HG03520 (cell line): ENCODE data around the gene UVRAG.

Experiments
- ATAC-seq: cut with Tn5 transposase; IDR thresholded peaks from one replicate; pipeline ENCODE4 v1.9.1; 2021; ENCODE audit warnings: mild to moderate bottlenecking, moderate library complexity; ENCODE audit not compliant: unreplicated experiment

UVRAG gene

GRCh38 chr11:76086743-76087635, 272.0 kb downstream of the UVRAG start:
- ATAC-seq = no peak

- no peak for ATAC-seq
Observed at GRCh38 chr11:76087749-76088148, 272.7 kb downstream of the UVRAG start.

GRCh38 chr11:76088511-76088910, 273.5 kb downstream of the UVRAG start:
- no peak for ATAC-seq

- ATAC-seq = no peak
Observed at GRCh38 chr11:76090174-76090573, 275.2 kb downstream of the UVRAG start.

GRCh38 chr11:76090821-76091220, 275.8 kb downstream of the UVRAG start:
- no peak for ATAC-seq

GRCh38 chr11:76094740-76095139, 279.7 kb downstream of the UVRAG start:
- no peak for ATAC-seq

- ATAC-seq = no peak
Observed at GRCh38 chr11:76095891-76096290, 280.9 kb downstream of the UVRAG start.

DNA sequence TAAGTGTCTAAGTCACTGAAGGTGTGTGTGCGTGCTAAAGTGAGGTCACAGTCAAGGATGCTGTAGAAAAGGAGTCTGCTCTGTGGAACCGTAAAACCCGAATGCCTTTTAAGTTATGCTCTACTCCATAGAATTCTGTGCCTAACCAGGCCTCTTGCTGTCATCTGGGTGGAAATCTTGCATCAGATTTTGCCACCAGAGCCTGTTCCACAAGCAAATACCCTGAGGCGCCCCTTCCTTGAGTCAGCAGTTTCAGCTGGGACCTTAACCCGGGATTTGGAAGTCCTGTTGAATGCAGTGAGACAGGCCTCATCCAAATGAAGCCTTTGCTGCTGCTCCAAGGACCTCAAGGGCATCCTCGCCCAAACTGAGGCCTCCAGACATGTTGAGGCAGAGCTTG, 281.5 kb downstream of the UVRAG start:
- no peak for ATAC-seq

DNA sequence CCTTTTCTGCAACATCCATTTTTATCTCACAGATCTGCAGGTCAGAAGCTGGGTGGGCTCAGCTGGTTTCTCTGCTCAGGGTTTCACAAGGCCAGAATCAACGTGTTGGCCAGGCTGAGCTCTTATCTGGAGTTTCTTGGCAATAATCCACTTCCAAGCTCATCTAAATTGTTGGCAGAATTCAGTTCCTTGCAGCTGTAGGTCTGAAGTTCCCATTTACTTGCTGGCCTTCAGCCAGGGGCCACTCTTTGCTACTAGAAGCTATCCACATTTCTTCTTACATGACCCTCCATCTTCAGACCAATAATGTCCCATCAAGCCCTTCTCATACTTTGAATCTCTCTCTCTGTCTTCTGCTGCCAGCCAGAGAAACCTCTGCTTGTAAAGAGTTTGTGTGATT, 287.8 kb downstream of the UVRAG start:
- no peak for ATAC-seq

DNA sequence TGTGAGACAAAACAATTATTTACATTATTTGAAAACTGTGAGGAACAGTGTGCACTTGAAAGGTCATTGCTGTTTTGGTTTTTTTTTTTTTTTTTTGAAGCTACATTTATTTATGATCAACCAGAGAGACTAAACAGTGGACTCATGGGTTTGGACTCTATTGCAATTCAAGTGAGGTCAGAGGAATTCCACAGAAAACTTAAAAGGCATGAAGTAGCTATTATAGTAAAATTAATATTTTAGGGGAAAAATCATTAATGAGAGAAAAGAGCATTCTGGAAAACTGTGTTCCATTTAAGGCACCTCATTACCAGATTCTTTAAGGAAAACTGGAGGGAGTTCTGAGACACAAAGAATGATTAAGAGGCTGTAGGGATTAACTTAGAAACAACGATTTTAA, 288.4 kb downstream of the UVRAG start:
- ATAC-seq = no peak

- ATAC-seq = no peak
Observed at GRCh38 chr11:76104285-76104684, 289.3 kb downstream of the UVRAG start.

DNA sequence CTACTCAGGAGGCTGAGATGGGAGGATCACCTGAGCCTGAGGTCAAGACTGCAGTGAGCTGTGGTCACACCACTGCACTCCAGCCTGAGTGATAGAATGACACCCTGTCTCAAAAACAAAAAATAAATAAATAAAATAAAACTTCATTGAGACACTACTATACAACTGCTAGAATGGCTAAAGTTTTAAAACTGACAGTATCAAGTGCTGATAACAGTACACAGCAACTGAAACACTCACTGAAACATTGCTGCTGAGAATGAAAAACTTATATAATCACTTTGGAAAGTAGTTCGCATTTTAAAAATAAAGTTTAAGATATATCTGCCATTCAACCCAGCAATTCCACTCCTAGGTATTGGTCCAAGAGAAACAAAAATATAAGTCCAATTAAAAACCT, 290.6 kb downstream of the UVRAG start:
- no peak for ATAC-seq

DNA sequence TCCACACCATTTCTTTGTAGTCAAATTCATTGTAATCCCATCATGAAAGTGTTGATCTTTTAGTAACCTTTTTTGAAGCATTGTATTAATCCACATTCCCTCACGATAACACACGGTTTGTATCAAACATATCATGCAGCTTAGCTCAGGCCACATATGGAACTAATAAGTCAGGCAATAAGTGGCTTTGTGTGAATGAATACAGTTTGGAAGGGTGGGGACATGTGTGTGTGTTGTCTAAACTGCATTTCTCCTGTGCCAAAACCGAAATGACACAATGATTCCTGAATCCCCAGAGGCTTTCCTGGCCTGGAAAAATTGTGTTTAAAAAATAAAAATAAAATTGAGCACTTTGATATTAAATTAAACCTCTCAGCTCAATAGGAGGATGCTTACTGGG, 293.0 kb downstream of the UVRAG start:
- no peak for ATAC-seq

GRCh38 chr11:76114238-76114637, 299.2 kb downstream of the UVRAG start:
- ATAC-seq = no peak

- no peak for ATAC-seq
Observed at GRCh38 chr11:76115555-76115954, 300.5 kb downstream of the UVRAG start.

GRCh38 chr11:76119032-76119431, 304.0 kb downstream of the UVRAG start:
- no peak for ATAC-seq

GRCh38 chr11:76119779-76120178, 304.8 kb downstream of the UVRAG start:
- ATAC-seq = no peak

GRCh38 chr11:76120513-76121101, 305.6 kb downstream of the UVRAG start:
- ATAC-seq = no peak

GRCh38 chr11:76123248-76123647, 308.2 kb downstream of the UVRAG start:
- ATAC-seq = no peak

DNA sequence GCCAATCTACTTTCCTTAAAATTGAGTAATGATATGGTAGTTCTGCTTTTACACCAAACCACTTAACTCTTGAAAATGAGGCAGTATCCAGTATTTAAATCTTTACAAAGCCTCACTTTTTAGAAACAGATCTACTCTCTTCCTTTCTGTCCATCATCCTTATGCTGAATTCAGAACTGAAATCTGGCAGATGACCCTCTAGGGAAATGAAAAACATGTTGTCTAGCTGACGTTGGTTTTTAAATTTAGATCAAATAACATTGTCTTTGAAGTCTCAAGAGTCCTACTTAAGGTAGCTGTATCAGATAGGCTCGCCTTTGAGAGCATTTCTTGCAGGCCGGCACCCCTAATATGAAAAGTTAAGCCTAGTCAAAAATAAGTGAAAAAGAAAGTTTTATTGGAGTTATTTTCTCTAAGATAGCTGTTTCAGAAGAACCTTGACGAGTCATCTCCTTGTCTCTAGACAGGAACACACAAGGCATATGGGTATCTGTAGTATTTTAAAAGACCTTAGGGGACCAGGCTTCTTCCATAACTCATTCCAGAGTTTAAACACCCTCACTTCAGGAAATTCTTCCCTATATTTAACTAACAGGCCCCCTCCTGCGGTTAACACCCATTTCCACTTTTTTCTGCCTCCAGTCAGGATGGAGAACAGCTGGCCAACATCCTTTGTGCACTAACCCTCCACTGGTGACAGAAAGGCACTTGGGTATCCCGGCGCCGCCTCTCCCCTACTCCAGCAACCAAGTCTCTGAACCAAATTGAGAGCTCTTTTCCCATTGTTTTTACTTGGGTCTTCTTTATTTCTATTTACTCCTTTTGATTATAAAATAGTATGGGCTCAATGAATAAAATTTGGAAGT, 310.1 kb downstream of the UVRAG start:
- no peak for ATAC-seq

- no peak for ATAC-seq
Observed at GRCh38 chr11:76129729-76130128, 314.7 kb downstream of the UVRAG start.

GRCh38 chr11:76131142-76131541, 316.1 kb downstream of the UVRAG start:
- no peak for ATAC-seq
